H1 (cell line): Measurements from ENCODE around the gene NLN. TPM values are rescaled to one million over a fixed set of nuclear protein-coding genes. Genes with fewer than 3 reads are reported as not detected.

Experiments used
- CTCF ChIA-PET: fragments of 300-600 bp; sonication (Branson Sonifier 250); formaldehyde crosslinking; loops from one replicate; lab custom pipeline; 2021; ENCODE audit not compliant: partially characterized antibody; lab: Charles Lee
- POLR2A ChIA-PET: fragments of 300-600 bp; sonication (Branson Sonifier 250); formaldehyde crosslinking; loops from one replicate; lab custom pipeline; 2021; ENCODE audit warnings: inconsistent platforms; ENCODE audit not compliant: partially characterized antibody; lab: Charles Lee
- DNase-seq, 2 experiments: peaks; one replicate each; pipeline versions ENCODE4 v3.0.0 to v3.0.0-alpha.2; 2010 to 2022; ENCODE audit warnings: low spot score in 2 of 2, low read depth in 1 of 2, mixed read lengths in 1 of 2
- FAIRE-seq: peaks from 2 replicates; lab custom pipeline; 2011; peaks lifted over from hg19 to GRCh38; lab: Jason Lieb, UNC
- H2AFZ ChIP-seq: 2 replicates; pipeline ENCODE4 v1.8.1; 2012; ENCODE audit warnings: low read length, inconsistent platforms
- H2AK5ac ChIP-seq: 2 replicates; pipeline ENCODE4 v1.6.1; 2013; ENCODE audit warnings: low read depth, low read length
- H2BK120ac ChIP-seq: replicated peaks from 2 replicates; pipeline ENCODE3; 2013; ENCODE audit warnings: low read depth, low read length, inconsistent platforms
- H2BK12ac ChIP-seq: 2 replicates; pipeline ENCODE4 v1.6.1; 2013; ENCODE audit warnings: low read depth, low read length
- H2BK15ac ChIP-seq: 2 replicates; pipeline ENCODE4 v1.6.1; 2013; ENCODE audit warnings: low read length
- H2BK20ac ChIP-seq: 2 replicates; pipeline ENCODE4 v1.6.1; 2013; ENCODE audit warnings: low read length
- H2BK5ac ChIP-seq: 2 replicates; pipeline ENCODE4 v1.6.1; 2013; ENCODE audit warnings: low read depth, low read length
- H3K14ac ChIP-seq: 2 replicates; pipeline ENCODE4 v1.6.1; 2013; ENCODE audit warnings: inconsistent platforms; ENCODE audit not compliant: insufficient read length
- H3K18ac ChIP-seq: 2 replicates; pipeline ENCODE4 v1.6.1; 2013; ENCODE audit warnings: low read length; ENCODE audit errors: extremely low read depth
- H3K23ac ChIP-seq: 2 replicates; pipeline ENCODE4 v1.6.1; 2013; ENCODE audit warnings: inconsistent platforms; ENCODE audit not compliant: insufficient read length
- H3K23me2 ChIP-seq: 2 replicates; pipeline ENCODE4 v1.6.1; 2013; ENCODE audit warnings: low read depth, low read length
- H3K27ac ChIP-seq: 2 replicates; pipeline ENCODE4 v1.6.1; 2011; ENCODE audit warnings: low read depth, low read length, inconsistent platforms
- H3K27me3 ChIP-seq, 4 experiments: replicated peaks in 1 of 4; 1 replicate in 1 of 4; 2 replicates in 3 of 4; pipeline versions ENCODE4 v1.6.1 to v1.8.1; 2011 to 2013; ENCODE audit warnings: low read length in 3 of 4, mild to moderate bottlenecking in 3 of 4, inconsistent platforms in 2 of 4, mixed read lengths in 2 of 4, moderate library complexity in 1 of 4; ENCODE audit not compliant: control insufficient read depth in 3 of 4, insufficient read depth in 3 of 4; ENCODE audit errors: extremely low read depth in 1 of 4
- H3K36me3 ChIP-seq, 4 experiments: 2 replicates each; pipeline versions ENCODE4 v1.6.1 to v1.8.1; 2011 to 2013; ENCODE audit warnings: mild to moderate bottlenecking in 4 of 4, low read length in 3 of 4, moderate library complexity in 2 of 4, control low read depth in 1 of 4, inconsistent platforms in 1 of 4; ENCODE audit not compliant: insufficient read depth in 4 of 4, control insufficient read depth in 2 of 4
- H3K4ac ChIP-seq: replicated peaks from 2 replicates; pipeline ENCODE3; 2013; ENCODE audit warnings: low read length, low read depth, mixed read lengths, inconsistent platforms; ENCODE audit not compliant: insufficient read length
- H3K4me1 ChIP-seq, 4 experiments: replicated peaks in 1 of 4; 1 replicate in 1 of 4; 2 replicates in 3 of 4; pipeline versions ENCODE4 v1.6.1 to v1.8.1; 2011 to 2013; ENCODE audit warnings: low read length in 3 of 4, inconsistent platforms in 2 of 4, mixed read lengths in 1 of 4; ENCODE audit not compliant: insufficient read depth in 4 of 4, control insufficient read depth in 3 of 4
- H3K4me2 ChIP-seq, 2 experiments: 2 replicates each; pipeline versions ENCODE4 v1.6.1 to v1.8.1; 2011 to 2013; ENCODE audit warnings: low read depth in 2 of 2, low read length in 2 of 2, control low read depth in 1 of 2, inconsistent platforms in 1 of 2, mild to moderate bottlenecking in 1 of 2; ENCODE audit not compliant: insufficient read depth in 1 of 2
- H3K4me3 ChIP-seq, 4 experiments: fragments of 200-600, 300-600 bp in 1 of 4; sonication (generic), shearing (Covaris generic), sonication (Bioruptor Twin) in 1 of 4; 2 replicates each; pipeline versions ENCODE4 v1.5.1 to v1.8.1; 2011 to 2016; ENCODE audit warnings: low read length in 4 of 4, low read depth in 3 of 4, control low read depth in 2 of 4, inconsistent platforms in 2 of 4, mild to moderate bottlenecking in 2 of 4, mixed read lengths in 1 of 4, moderate library complexity in 1 of 4; ENCODE audit not compliant: insufficient read depth in 2 of 4; ENCODE audit errors: extremely low read depth in 1 of 4
- H3K56ac ChIP-seq: replicated peaks from 2 replicates; pipeline ENCODE3; 2013; ENCODE audit warnings: low read depth, mild to moderate bottlenecking, mixed read lengths, low read length, inconsistent platforms; ENCODE audit not compliant: insufficient read length
- H3K79me1 ChIP-seq: 2 replicates; pipeline ENCODE4 v1.6.1; 2013; ENCODE audit warnings: low read depth, low read length, control low read depth
- H3K79me2 ChIP-seq, 2 experiments: 2 replicates each; pipeline versions ENCODE4 v1.6.1 to v1.8.1; 2012 to 2013; ENCODE audit warnings: low read length in 2 of 2, mild to moderate bottlenecking in 2 of 2, inconsistent platforms in 1 of 2; ENCODE audit not compliant: insufficient read depth in 2 of 2, control insufficient read depth in 1 of 2
- H3K9ac ChIP-seq, 4 experiments: replicated peaks in 1 of 4; 1 replicate in 1 of 4; 2 replicates in 3 of 4; pipeline versions ENCODE4 v1.6.1 to v1.8.1; 2011 to 2013; ENCODE audit warnings: low read depth in 3 of 4, low read length in 3 of 4, control low read depth in 2 of 4, mild to moderate bottlenecking in 2 of 4, moderate library complexity in 2 of 4, inconsistent platforms in 1 of 4; ENCODE audit errors: extremely low read depth in 1 of 4
- H3K9me3 ChIP-seq, 2 experiments: 2 replicates each; pipeline versions ENCODE4 v1.6.1 to v1.8.1; 2012 to 2013; ENCODE audit warnings: mild to moderate bottlenecking in 2 of 2, moderate library complexity in 2 of 2, control low read depth in 1 of 2, inconsistent platforms in 1 of 2, low read depth in 1 of 2, low read length in 1 of 2, mixed read lengths in 1 of 2; ENCODE audit not compliant: insufficient read depth in 2 of 2
- H4K20me1 ChIP-seq, 2 experiments: replicated peaks in 1 of 2; 2 replicates each; pipeline versions ENCODE3 to v1.8.1; 2011 to 2013; ENCODE audit warnings: inconsistent platforms in 2 of 2, low read length in 2 of 2, mild to moderate bottlenecking in 1 of 2; ENCODE audit not compliant: insufficient read depth in 2 of 2, control insufficient read depth in 1 of 2
- H4K5ac ChIP-seq: 2 replicates; pipeline ENCODE4 v1.6.1; 2013; ENCODE audit warnings: low read length, low read depth, mixed read lengths, inconsistent platforms; ENCODE audit not compliant: insufficient read length
- H4K8ac ChIP-seq: 2 replicates; pipeline ENCODE4 v1.8.0; 2013; ENCODE audit warnings: mild to moderate bottlenecking, moderate library complexity, low read length, inconsistent platforms; ENCODE audit not compliant: insufficient read depth; ENCODE audit errors: extremely low read depth
- H4K91ac ChIP-seq: replicated peaks from 2 replicates; pipeline ENCODE3; 2013; ENCODE audit warnings: low read length, mixed read lengths, inconsistent platforms; ENCODE audit not compliant: insufficient read length
- CEBPB ChIP-seq: IDR thresholded peaks from 2 replicates; pipeline ENCODE4 v1.6.1; 2012; ENCODE audit warnings: low read depth, low read length
- CHD2 ChIP-seq: IDR thresholded peaks from 2 replicates; pipeline ENCODE4 v1.6.1; 2012; ENCODE audit warnings: low read length, improper control_type of control experiment
- EP300 ChIP-seq, 2 experiments: IDR thresholded peaks; 1 replicate in 1 of 2; 2 replicates in 1 of 2; pipeline ENCODE4 v1.6.1; 2011 to 2012; ENCODE audit warnings: low read depth in 2 of 2, low read length in 2 of 2, mild to moderate bottlenecking in 2 of 2, borderline replicate concordance in 1 of 2, inconsistent platforms in 1 of 2, moderate library complexity in 1 of 2
- GABPA ChIP-seq: IDR thresholded peaks from 2 replicates; pipeline ENCODE4 v1.6.1; 2011; ENCODE audit warnings: mild to moderate bottlenecking, low read length, moderate library complexity, borderline replicate concordance; ENCODE audit not compliant: insufficient read depth
- KDM1A ChIP-seq: fragments of 200-600, 300-600 bp; sonication (generic); IDR thresholded peaks from 2 replicates; pipeline ENCODE4 v1.7.1; 2016; ENCODE audit warnings: mild to moderate bottlenecking, low read length, borderline replicate concordance
- NANOG ChIP-seq: IDR thresholded peaks from 2 replicates; pipeline ENCODE4 v1.6.1; 2011; ENCODE audit warnings: low read length, low read depth, mild to moderate bottlenecking, inconsistent platforms; ENCODE audit not compliant: insufficient read depth, poor library complexity, severe bottlenecking
- SAP30 ChIP-seq: fragments of 300-600 bp; sonication (generic); IDR thresholded peaks from 2 replicates; pipeline ENCODE4 v1.7.1; 2012; ENCODE audit warnings: low read length, moderate library complexity, mild to moderate bottlenecking, inconsistent platforms; ENCODE audit not compliant: insufficient read depth, insufficient replicate concordance
- SP1 ChIP-seq: IDR thresholded peaks from 2 replicates; pipeline ENCODE4 v1.6.1; 2011; ENCODE audit warnings: low read depth, low read length
- SUZ12 ChIP-seq: fragments of 200-600 bp; sonication (generic); IDR thresholded peaks from 2 replicates; pipeline ENCODE4 v1.6.1; 2012; ENCODE audit warnings: mild to moderate bottlenecking, inconsistent platforms, low read length, moderate library complexity, mixed read lengths
- TAF1 ChIP-seq: IDR thresholded peaks from 2 replicates; pipeline ENCODE4 v1.6.1; 2011; ENCODE audit warnings: mild to moderate bottlenecking, low read depth, low read length
- ZNF274 ChIP-seq: IDR thresholded peaks from 2 replicates; pipeline ENCODE4 v1.7.0; 2012; ENCODE audit warnings: low read length, borderline replicate concordance; ENCODE audit errors: extremely low read depth
- WGBS, 2 experiments: shearing (Covaris generic) in 1 of 2; methylation state at CpG; one replicate each; pipeline versions ENCODE4 v1.1.6 to v1.1.7; 2013 to 2015; ENCODE audit warnings: low lambda C conversion rate in 2 of 2, mixed read lengths in 2 of 2, inconsistent platforms in 1 of 2, low coverage in 1 of 2, missing lambda C conversion rate in 1 of 2; ENCODE audit not compliant: insufficient replicate concordance in 2 of 2, insufficient coverage in 1 of 2, insufficient read length in 1 of 2; ENCODE audit errors: extremely low coverage in 1 of 2, missing lambda C conversion rate in 1 of 2; 5-methylcytosine and 5-hydroxymethylcytosine counted together
- polyA plus RNA-seq, 7 experiments: library from polyadenylated mRNA; depleted of rRNA in 3 of 7; stranded (reverse) in 5 of 7; unstranded in 2 of 7; fragments of >200 nt in 5 of 7; fragments of 200-250 nt in 2 of 7; gene quantifications; 1 replicate in 5 of 7; 2 replicates in 1 of 7; 4 replicates in 1 of 7; pipeline versions ENCODE4 v1.2.1 to v1.2.3, GENCODE V29; 2011 to 2013; ENCODE audit warnings: missing spikeins in 2 of 7, mixed read lengths in 2 of 7
- total RNA-seq: library from RNA; stranded (reverse); fragmentation: NEBNext Ultra II Directional; extraction: Animal tissue kit (Norgen Biotek cat#: 25700); gene quantifications from 2 replicates; pipeline ENCODE4 v1.2.1, GENCODE V29; 2021

NLN gene
- total and polyA plus RNA-seq, 2 of the 8 experiments (the other 6 are each of a cell fraction or from before 2014, with no cell fraction given) = 46.7 to 192 TPM

DNA sequence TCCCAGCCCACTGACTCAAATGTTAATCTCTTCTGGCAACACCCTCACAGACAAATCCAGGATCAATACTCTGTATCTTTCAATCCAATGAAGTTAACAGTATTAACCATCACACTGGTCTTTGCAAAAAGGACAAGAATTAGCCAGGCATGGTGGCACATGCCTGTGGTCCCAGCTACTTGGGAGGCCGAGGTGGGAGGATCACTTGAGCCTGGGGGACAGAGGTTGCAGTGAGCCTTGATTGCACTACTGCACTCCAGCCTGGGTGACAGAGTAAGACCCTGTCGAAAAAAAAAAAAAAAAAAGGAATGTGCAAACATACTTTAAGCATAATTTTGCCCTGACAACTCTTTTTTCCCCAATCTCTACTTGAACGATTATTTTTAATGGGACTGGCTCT is 146.5 kb downstream of the NLN start:
- H3K4me1 ChIP-seq = no peaks in the 10 kb centered on the region
- H2BK5ac ChIP-seq = no peak overlapping the region
- no peaks in the 10 kb centered on the region for H3K27me3 ChIP-seq
- H2AK5ac ChIP-seq = no peak overlapping the region
- no peak overlapping the region for H3K4me2 ChIP-seq
- no peak overlapping the region for H3K4me3 ChIP-seq
- H4K91ac ChIP-seq = no peak overlapping the region
- CTCF ChIA-PET = no interaction called here
- no peaks in the 10 kb centered on the region for H3K79me2 ChIP-seq
- DNase-seq = no peak
- no peak overlapping the region for H3K18ac ChIP-seq
- H4K8ac ChIP-seq = no peak overlapping the region
- H3K36me3 ChIP-seq = no peaks in the 10 kb centered on the region
- H4K20me1 ChIP-seq = no peaks in the 10 kb centered on the region
- no peak overlapping the region for H3K9ac ChIP-seq
- no peak overlapping the region for H3K27ac ChIP-seq
- H2BK15ac ChIP-seq = no peak overlapping the region
- no peaks in the 10 kb centered on the region for H3K9me3 ChIP-seq
- POLR2A ChIA-PET = no interaction called here
- TF ChIP-seq GABPA (no peak), SAP30 (no peak), NANOG (no peak), KDM1A (no peak), SP1 (no peak), CEBPB (no peak), CHD2 (no peak), EP300 (IDR thresholded peaks at IDR 0.05; ENCODE audit: borderline replicate concordance in 1 of 2, low read depth in 2 of 2, low read length in 2 of 2) (no peak), SUZ12 (no peak), TAF1 (no peak), ZNF274 (no peak)
- no peaks in the 10 kb centered on the region for H3K23me2 ChIP-seq
- no peaks in the 10 kb centered on the region for H3K79me1 ChIP-seq
- H3K4ac ChIP-seq = no peak overlapping the region
- no peak for FAIRE-seq
- H2BK12ac ChIP-seq = no peak overlapping the region
- H2BK120ac ChIP-seq = no peak overlapping the region
- H3K56ac ChIP-seq = no peak overlapping the region
- 88% methylated on average over 2 of the region's 3 CpGs; no CpG with 5 or more reads in 1 of the 2 experiments for WGBS, 2 experiments
- H4K5ac ChIP-seq = no peak overlapping the region
- H2BK20ac ChIP-seq = no peak overlapping the region
- no peak overlapping the region for H3K23ac ChIP-seq
- H2AFZ ChIP-seq = no peak overlapping the region
- H3K14ac ChIP-seq = no peak overlapping the region
